Measurements from ENCODE around the gene NAALADL1. TPM values are rescaled to one million over a fixed set of nuclear protein-coding genes. Genes with fewer than 3 reads are reported as not detected.
A peak's percentile ranks its signal among the peaks of the same experiment; 100 is the strongest.

Gene NAALADL1
- total RNA-seq, 1 experiment from 2014 or later = not detected

GRCh38 chr11:64996710-64997380, 61.5 kb downstream of the NAALADL1 start, which contains the start of gene BATF2:
BATF2 (minus strand) TSS chr11:64996971; CDS start chr11:64996914, 57 bp downstream.
- TF ChIP-seq CTCF (conservative IDR thresholded peaks at IDR 0.05; ENCODE audit: low read depth, low read length) (peak; percentile 48), EZH2 (IDR thresholded peaks at IDR 0.05; ENCODE audit: borderline replicate concordance, low read depth, low read length, poor library complexity, severe bottlenecking) (no peak)
- no peaks in the 10 kb centered on the region for H3K27me3 ChIP-seq (replicated peaks; ENCODE audit: insufficient read depth, low read depth, low read length, poor library complexity)
- H3K9me3 ChIP-seq (ENCODE audit: low read depth, low read length, poor library complexity, severe bottlenecking) = no peaks in the 10 kb centered on the region
- H3K27ac ChIP-seq (ENCODE audit: low read depth, low read length, poor library complexity, severe bottlenecking) = no peak within 1 kb of the TSS
- intact Hi-C loops (cut with micrococcal nuclease; ENCODE audit: unreplicated experiment) = no loop called here
- ChIA-PET CTCF (interaction anchor here (1.2 kb wide), 1 partner anchor 149 kb away, joined by 3 read pairs; no protein-coding TSS in a partner anchor), POLR2A (ENCODE audit: low non-redundant PET) (no interaction called here)
- BruUV-seq (replicated peaks) = no TSS peak
- H3K36me3 ChIP-seq (ENCODE audit: insufficient read depth, low read length, poor library complexity, severe bottlenecking) = no peaks in the 10 kb centered on the region
- H3K4me1 ChIP-seq (ENCODE audit: insufficient read depth, low read length, poor library complexity, severe bottlenecking) = no peaks in the 10 kb centered on the region
- peak; percentile 62 for DNase-seq (ENCODE audit: low spot score)
- peak within 1 kb of the TSS; percentile 24 for H3K4me3 ChIP-seq (ENCODE audit: low read depth, low read length, poor library complexity, severe bottlenecking)

GRCh38 chr11:64996327-64996709, 62.0 kb downstream of the NAALADL1 start:
- Histone ChIP-seq H3K4me1 (ENCODE audit: insufficient read depth, low read length, poor library complexity, severe bottlenecking) (no peaks in the 10 kb centered on the region), H3K27me3 (replicated peaks; ENCODE audit: insufficient read depth, low read depth, low read length, poor library complexity) (no peaks in the 10 kb centered on the region), H3K4me3 (ENCODE audit: low read depth, low read length, poor library complexity, severe bottlenecking) (peak overlapping the region; percentile 24), H3K36me3 (ENCODE audit: insufficient read depth, low read length, poor library complexity, severe bottlenecking) (no peaks in the 10 kb centered on the region), H3K27ac (ENCODE audit: low read depth, low read length, poor library complexity, severe bottlenecking) (no peak overlapping the region), H3K9me3 (ENCODE audit: low read depth, low read length, poor library complexity, severe bottlenecking) (no peaks in the 10 kb centered on the region)
- intact Hi-C loops (cut with micrococcal nuclease; ENCODE audit: unreplicated experiment) = no loop called here
- DNase-seq (ENCODE audit: low spot score) = no peak
- no peak for TF ChIP-seq CTCF (conservative IDR thresholded peaks at IDR 0.05; ENCODE audit: low read depth, low read length)
- TF ChIP-seq EZH2 (IDR thresholded peaks at IDR 0.05; ENCODE audit: borderline replicate concordance, low read depth, low read length, poor library complexity, severe bottlenecking) = no peak
- ChIA-PET CTCF (interaction anchor here (1.2 kb wide), 1 partner anchor 149 kb away, joined by 3 read pairs; no protein-coding TSS in a partner anchor), POLR2A (ENCODE audit: low non-redundant PET) (no interaction called here)
- no TSS peak for BruUV-seq (replicated peaks)

Small RNA genes lying within 50 kb of the gene (microRNA-seq; reads per million reads assigned to microRNA genes)
- gene MIR6879 = 1.9 reads per million

Other genes with a start within 250 kb of the NAALADL1 start
- 45.7 and 49.2 TPM in 2 replicates for gene MEN1, start 248.0 kb downstream of the NAALADL1 start, total RNA-seq (2021)
- 4.6 and 6.6 TPM in 2 replicates for gene CDC42BPG, start 213.9 kb downstream of the NAALADL1 start, total RNA-seq (2021)
- gene EHD1, start 179.9 kb downstream of the NAALADL1 start, total RNA-seq (2021) = 53.3 and 63.1 TPM in 2 replicates
- 28.6 and 29.6 TPM in 2 replicates for gene ATG2A, start 141.3 kb downstream of the NAALADL1 start, total RNA-seq (2021)
- gene PPP2R5B, start 133.9 kb downstream of the NAALADL1 start, total RNA-seq (2021) = 16.1 and 17.2 TPM in 2 replicates
- gene GPHA2, start 122.7 kb downstream of the NAALADL1 start, total RNA-seq (2021) = not detected in 2 replicates
- not detected in 2 replicates for gene MAJIN, start 86.4 kb downstream of the NAALADL1 start, total RNA-seq (2021)
- not detected in 2 replicates for gene BATF2, start 61.6 kb downstream of the NAALADL1 start, total RNA-seq (2021)
- 98.9 and 110 TPM in 2 replicates for gene ARL2, start 44.4 kb downstream of the NAALADL1 start, total RNA-seq (2021)
- gene SNX15, start 31.1 kb downstream of the NAALADL1 start, total RNA-seq (2021) = 28.3 and 34.7 TPM in 2 replicates
- 41.9 and 43.9 TPM in 2 replicates for gene SAC3D1, start 17.3 kb downstream of the NAALADL1 start, total RNA-seq (2021)
- gene CDCA5, start 25.5 kb upstream of the NAALADL1 start, total RNA-seq (2021) = 109 and 119 TPM in 2 replicates
- 45.9 and 46.6 TPM in 2 replicates for gene ZFPL1, start 25.7 kb upstream of the NAALADL1 start, total RNA-seq (2021)
- 125 and 140 TPM in 2 replicates for gene VPS51, start 37.7 kb upstream of the NAALADL1 start, total RNA-seq (2021)
- gene TM7SF2, start 53.3 kb upstream of the NAALADL1 start, total RNA-seq (2021) = 37.8 and 50.5 TPM in 2 replicates
- 22.3 and 27.4 TPM in 2 replicates for gene ZNHIT2, start 59.1 kb upstream of the NAALADL1 start, total RNA-seq (2021)
- 920 and 956 TPM in 2 replicates for gene FAU, start 63.6 kb upstream of the NAALADL1 start, total RNA-seq (2021)
- 90.2 and 91.0 TPM in 2 replicates for gene MRPL49, start 63.8 kb upstream of the NAALADL1 start, total RNA-seq (2021)
- 47.6 and 48.5 TPM in 2 replicates for gene SYVN1, start 76.0 kb upstream of the NAALADL1 start, total RNA-seq (2021)
- not detected in 2 replicates for gene SPDYC, start 111.7 kb upstream of the NAALADL1 start, total RNA-seq (2021)
- 79.9 and 91.9 TPM in 2 replicates for gene CAPN1, start 123.4 kb upstream of the NAALADL1 start, total RNA-seq (2021)
- 92.4 TPM in 2 replicates for gene POLA2, start 203.4 kb upstream of the NAALADL1 start, total RNA-seq (2021)